Measurements from ENCODE around the gene KRTAP10-12.

GRCh38 chr21:44722731-44723130, 25.8 kb downstream of the KRTAP10-12 start:
- TF ChIP-seq HDAC2 (IDR thresholded peaks at IDR 0.05) (no peak), CTCF (IDR thresholded peaks at IDR 0.05 in 2 of 3, conservative IDR thresholded peaks at IDR 0.05 in 1 of 3; ENCODE audit: control insufficient read depth in 2 of 3, extremely low read depth in 1 of 3, insufficient read depth in 1 of 3, low read depth in 3 of 3, low read length in 3 of 3) (no peak), SMC3 (IDR thresholded peaks at IDR 0.05; ENCODE audit: borderline replicate concordance, low read length) (no peak), PBX3 (IDR thresholded peaks at IDR 0.05; ENCODE audit: insufficient replicate concordance, low read depth, low read length) (no peak), HDAC6 (IDR thresholded peaks at IDR 0.05; ENCODE audit: unreplicated experiment) (no peak), MYC (IDR thresholded peaks at IDR 0.05; ENCODE audit: insufficient read depth, insufficient read length, insufficient replicate concordance, low read length, severe bottlenecking) (no peak), MEF2A (IDR thresholded peaks at IDR 0.05; ENCODE audit: insufficient read depth, low read depth, low read length) (no peak), POLR2AphosphoS2 (IDR thresholded peaks at IDR 0.05; ENCODE audit: low read depth, low read length) (no peak), POLR2AphosphoS5 (IDR thresholded peaks at IDR 0.05; ENCODE audit: low read length) (no peak), BRCA1 (IDR thresholded peaks at IDR 0.05; ENCODE audit: low read depth, low read length) (no peak), RUNX3 (IDR thresholded peaks at IDR 0.05; ENCODE audit: low read length) (no peak), REST (IDR thresholded peaks at IDR 0.05; ENCODE audit: low read depth, low read length) (no peak), USF2 (IDR thresholded peaks at IDR 0.05; ENCODE audit: borderline replicate concordance, low read depth, low read length) (no peak), NR2C2 (IDR thresholded peaks at IDR 0.05; ENCODE audit: borderline replicate concordance, control insufficient read depth, insufficient read length, low read depth) (no peak)
